ENCODE results near the gene ADAMTS2.

- TF ChIP-seq EZH2 (IDR thresholded peaks at IDR 0.05; ENCODE audit: insufficient read depth, poor library complexity, severe bottlenecking): no peak
- no peak for TF ChIP-seq EZH2phosphoT487 (IDR thresholded peaks at IDR 0.05; ENCODE audit: insufficient read depth, low read depth)
These were observed 135.7 kb downstream of the ADAMTS2 start for GRCh38 chr5:179209359-179210150.
